NCI-H2081 treated with DMSO at 0.1 percent for 48 hours (cell line): ENCODE results near the gene GPC1.

Experiments used
- DNase-seq: peaks from one replicate; lab custom pipeline; 2025; lab: John Stamatoyannopoulos, UW

GPC1 gene

GRCh38 chr2:240412211-240412861 is 23.1 kb upstream of the GPC1 start:
- DNase-seq: no peak

DNA sequence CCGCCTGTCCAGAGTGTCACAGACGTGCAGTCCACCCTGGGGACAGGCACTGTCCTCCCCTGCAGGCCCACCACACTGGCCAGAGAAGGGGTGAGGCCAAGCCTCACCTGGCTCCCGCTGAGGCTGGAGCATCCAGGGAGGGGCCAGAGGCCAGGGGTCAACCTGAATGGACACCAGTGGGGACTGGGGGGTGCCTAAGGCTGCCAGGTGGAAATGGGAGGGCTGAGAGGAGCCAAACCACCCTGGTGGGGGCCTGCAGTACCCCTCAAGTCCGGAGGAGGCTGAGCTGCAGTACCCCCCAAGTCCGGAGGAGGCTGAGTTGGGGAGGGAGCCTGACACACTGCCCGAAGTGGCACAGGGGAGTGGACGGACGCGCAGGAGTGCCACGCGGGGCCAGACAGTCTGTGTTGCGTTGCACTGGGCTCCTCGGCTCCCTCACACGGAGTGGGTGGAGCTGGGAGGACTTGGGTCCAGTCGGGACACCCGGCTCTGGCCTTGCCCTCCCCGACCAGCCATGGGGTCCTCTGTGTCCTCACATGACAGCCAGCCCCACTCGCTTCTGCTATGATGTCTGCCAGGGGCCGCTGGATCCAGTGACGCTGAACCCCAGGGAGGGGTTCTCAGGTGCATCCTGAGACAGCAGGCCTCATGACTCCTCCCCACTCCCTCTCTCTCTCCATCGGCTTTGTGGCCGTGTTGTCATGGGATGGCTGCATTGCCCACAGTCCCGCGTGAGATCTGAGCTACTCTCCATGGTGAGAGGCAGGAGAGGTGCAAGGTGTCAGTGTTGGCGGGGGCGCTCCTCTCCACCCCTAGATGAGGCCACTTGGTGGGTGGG is 22.3 kb upstream of the GPC1 start:
- no peak for DNase-seq

- DNase-seq: no peak
Measured at GRCh38 chr2:240413813-240414429, 21.5 kb upstream of the GPC1 start.

DNA sequence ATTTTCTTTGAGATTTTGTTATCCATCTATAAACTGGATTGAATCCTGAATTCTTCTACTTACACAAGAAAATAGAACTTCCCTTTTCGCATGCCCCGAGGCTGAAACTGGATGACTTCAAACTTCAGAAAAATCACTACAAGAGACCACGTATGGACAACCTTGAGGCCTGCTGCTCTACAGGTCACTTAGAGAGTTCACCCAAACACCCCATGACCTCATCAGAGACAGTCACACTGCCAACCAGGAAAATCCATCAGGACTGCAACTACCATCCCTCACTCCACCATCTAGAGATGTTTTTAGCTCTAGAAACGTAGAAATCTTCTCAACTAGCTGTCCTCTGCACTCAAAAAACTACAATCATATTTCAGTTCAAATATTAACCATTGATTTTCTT is 18.6 kb upstream of the GPC1 start:
- DNase-seq: no peak

- no peak for DNase-seq
Measured at GRCh38 chr2:240418311-240418710, 17.2 kb upstream of the GPC1 start.

GRCh38 chr2:240419271-240419670 is 16.2 kb upstream of the GPC1 start:
- no peak for DNase-seq

- DNase-seq: no peak
Measured at GRCh38 chr2:240419723-240420122, 15.7 kb upstream of the GPC1 start.

DNA sequence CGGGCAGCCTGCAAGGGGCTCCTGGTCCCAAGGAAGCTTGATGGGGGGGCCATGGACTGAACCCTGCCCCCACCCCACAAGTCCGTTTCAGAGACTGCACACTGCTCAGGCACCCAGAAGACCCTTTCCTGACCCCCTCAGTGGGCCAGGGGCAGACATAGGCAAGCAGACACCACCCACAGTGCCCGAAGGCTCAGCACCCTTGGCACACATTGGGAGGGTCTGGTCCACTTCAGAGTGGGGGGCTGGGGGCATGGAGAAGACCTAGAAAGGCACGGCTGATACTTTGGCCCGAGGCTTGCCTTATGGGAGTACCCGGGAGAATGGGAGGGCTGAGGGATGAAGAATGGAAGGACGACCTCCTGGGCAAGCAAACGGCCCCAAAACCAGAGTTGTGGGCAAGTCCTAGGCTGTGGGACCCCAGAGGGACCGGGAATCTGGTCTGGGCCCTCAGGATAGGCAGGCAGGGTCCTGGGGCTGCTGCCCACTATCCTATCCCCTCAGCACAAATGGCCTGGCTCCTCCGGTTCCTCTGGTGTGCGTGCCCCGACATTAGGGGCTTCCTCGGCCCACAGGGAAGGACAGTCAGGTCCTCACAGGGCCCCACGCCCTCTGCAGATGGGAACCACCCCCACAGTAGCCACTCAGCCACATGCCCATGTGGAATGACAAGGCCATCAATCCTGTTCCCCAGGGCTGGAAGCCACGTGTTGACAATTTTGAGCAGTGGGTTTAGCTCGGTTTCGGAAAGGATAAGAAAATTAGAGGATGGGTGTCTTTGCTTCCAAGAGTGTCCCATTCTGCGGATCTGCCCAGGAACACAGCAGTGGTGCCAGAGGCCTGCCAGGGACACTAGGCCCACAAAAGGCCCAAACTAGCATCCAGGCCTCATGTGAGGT is 15.0 kb upstream of the GPC1 start:
- DNase-seq: no peak

DNA sequence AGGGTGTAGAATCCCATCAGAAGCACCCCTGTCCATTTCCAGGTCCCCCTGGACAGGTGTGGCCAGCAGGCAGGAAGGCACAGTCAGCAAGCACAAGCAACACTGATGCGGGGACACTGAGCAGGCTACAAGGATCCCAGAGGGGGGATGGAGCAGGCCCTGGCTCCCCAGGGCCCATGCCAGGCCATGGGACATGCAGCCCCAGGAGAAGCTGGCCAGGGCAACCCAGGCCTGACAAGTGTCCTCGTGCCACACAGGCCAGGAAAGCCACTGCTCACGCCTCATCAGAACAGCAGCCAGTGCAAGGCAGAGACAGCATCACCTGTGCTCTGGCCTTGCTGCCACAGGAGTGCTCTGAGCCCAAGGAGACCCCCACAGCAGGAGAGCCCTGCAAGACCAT is 14.1 kb upstream of the GPC1 start:
- no peak for DNase-seq

DNA sequence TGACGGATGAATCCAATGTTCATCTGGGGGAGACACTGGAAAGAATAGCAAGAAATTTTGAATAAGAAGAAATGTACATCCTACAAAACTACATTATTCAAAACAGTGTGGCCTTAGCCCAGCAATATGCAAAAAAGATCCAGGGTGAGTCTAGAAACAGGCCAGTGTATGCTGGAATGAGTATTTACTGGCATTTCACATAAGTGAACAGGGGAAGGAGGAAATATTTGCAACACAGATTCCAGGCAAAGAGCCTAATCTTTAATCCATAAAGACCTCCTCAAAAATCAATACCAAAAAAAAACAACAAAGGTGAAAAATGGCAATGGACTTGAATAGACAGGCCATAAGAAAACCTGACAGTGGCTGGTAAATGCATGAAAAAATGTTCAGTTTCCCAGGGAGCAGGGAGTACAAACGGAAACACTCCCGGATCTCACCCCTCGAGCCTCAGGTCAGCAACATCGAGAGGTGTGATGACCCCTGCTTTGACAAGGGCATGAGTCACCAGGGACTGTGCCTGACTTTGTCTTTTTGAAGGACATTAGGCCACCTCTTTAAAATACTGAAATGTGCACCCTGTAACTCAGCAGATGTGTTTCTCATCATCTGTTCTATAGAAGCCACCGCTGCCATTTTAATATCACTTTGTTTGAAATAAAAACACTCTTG is 12.7 kb upstream of the GPC1 start:
- DNase-seq: no peak

DNA sequence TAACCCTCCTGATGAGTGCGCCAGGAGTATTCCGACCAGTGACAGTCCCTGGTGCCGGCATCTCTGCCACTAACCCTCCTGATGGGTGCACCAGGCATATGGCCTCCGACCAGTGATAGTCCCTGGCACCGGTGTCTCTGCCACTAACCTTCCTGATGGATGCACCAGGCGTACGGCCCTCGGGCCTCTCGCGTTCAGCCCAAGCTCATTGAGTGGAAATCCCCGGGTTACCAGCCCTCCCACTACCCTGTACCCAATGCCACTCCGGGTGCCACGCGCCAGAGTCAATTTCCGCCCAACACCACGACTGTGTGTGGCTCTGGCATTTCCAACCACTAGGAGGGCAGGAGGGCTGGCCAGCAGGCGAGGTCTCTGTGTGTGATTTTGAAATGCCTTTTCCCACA is 11.7 kb upstream of the GPC1 start:
- DNase-seq: no peak

DNA sequence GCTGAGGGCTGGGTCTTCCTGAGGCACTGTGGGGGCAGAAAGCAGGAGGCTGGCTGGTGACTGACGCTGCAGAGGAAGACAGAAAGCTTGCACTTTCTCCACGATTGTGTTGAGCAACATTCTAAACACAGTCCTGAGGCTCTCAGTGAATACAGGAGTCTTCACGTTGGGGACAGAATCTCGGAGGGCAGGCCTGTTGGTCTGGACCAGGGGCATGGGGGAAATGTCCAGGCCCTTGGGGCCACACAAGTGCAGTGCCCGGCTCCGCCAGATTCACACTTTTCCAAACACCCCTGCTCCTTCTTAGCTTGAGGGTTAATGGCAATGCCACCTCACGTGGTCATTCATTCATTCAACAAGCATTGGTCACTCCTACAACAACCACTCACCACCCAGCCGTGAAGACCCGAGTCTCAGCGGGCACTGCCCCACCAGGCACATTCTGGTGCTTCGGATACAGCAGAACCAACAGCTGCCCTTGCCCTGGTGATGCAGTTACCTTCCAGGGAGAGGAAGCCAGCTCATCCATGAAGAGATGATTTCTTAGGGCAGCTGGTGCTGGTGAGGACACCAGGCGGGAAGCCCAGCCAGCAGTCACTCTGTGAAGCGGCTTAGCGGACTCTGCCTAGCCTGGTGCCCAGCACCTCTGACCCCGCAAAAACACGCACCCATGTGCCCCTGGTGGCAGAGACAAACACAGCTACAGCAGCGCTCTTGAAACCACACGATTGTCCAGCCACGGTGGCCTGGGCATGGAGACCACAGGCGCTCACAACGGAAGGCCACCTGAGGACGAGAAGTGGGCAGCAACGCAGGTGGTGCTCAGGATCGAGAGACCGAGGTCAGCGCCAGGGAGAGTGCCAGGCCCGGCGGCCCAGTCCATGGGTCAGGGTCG is 10.9 kb upstream of the GPC1 start:
- DNase-seq: no peak

- DNase-seq: no peak
Measured at GRCh38 chr2:240425236-240425615, 10.2 kb upstream of the GPC1 start.

DNA sequence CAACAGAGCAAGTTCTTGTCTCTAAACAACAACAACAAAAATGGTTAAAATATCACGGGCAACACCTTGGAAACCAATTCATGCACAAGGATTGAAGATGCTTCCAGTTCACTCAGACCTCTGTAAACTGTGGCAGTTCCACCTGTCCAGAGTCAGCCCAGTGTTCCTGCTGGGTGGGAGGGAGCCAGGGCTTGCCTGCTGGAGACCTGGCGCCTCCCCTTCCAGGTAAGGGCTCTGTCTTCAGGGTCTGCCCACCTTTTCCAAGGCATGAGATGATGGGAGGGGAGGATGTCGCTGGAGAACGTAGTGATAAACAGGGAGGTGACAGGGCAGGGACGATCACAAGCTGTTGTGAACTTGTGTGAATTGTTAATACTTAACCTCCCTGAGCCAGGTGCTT is 9.8 kb upstream of the GPC1 start:
- DNase-seq: no peak

GRCh38 chr2:240426845-240427721 is 8.4 kb upstream of the GPC1 start:
- no peak for DNase-seq

DNA sequence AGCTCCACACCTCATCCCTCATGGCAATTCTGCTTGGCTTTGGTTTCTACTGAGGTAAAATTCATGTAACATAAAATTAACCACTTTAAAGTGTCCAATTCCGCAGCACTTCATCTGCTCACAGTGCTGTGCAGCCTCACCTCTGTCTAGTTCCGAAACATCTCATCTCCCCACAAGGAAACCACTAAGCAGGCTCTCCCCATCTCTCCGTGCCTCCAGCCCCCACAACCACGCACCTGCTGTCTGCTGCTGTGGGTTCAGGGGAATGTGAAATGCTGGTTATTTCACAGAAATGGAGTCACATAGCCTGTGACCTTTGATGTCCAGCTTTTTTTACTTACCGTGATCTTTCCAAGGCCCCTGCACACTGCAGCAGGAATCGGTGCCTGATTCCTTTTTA is 7.7 kb upstream of the GPC1 start:
- no peak for DNase-seq

- no peak for DNase-seq
Measured at GRCh38 chr2:240428245-240428644, 7.2 kb upstream of the GPC1 start.

DNA sequence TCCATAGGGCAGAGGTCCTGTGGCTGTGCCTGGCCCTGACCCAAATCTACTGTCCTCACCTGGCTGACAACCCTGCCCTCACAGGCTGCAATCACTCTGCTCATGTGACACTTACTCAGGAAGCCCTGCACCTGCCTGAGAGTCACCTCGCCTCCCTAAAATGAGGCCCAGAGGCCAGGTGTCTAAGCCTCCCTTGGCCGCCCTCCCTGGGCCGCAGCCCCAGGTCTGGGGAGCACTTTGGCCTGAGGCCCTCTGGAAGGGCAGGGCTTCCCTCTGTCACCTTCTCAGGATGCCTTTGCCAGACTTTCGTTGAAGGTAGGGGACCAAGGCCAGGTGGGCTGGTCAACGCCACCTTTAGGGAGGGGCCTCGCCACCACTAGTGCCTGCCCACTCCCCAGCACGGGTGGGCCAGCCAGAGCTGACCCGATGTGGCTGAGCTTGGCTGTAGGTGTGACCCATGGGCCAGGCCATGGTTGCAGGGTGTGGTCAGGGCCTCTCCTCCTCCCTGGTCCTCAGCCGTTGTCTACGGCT is 6.1 kb upstream of the GPC1 start:
- no peak for DNase-seq

DNA sequence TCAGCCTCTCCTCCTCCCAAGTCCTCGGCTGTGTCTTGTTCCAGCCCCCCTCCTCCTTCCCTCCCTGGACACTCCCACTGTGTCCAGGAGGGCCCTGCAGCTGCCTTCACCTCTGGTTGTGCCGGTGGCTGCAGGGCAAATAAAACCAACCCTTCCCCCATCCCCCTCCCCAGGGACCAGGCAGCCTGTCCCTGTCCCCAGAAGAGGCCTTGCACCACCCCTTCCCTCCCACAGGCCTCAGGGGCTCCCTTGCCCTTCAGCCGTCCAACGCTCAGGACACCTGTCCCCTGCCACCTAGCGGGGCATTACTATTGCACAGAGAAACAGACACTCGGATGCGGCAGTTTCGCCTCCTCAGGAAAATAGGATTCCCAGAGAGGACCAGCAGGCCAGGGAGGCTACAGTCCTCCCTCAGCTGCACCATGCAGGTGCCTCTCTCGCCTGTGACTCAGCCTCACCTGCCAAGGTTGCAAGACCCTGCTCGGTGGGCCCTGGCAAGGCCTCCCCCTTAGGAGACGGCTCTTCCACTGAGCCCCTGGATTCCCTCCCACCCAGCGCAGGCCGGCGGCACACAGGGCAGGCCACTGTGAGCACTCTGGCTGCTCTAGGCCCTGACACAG is 5.5 kb upstream of the GPC1 start:
- DNase-seq: no peak
